Measurements from ENCODE around the gene RHOD.

DNA sequence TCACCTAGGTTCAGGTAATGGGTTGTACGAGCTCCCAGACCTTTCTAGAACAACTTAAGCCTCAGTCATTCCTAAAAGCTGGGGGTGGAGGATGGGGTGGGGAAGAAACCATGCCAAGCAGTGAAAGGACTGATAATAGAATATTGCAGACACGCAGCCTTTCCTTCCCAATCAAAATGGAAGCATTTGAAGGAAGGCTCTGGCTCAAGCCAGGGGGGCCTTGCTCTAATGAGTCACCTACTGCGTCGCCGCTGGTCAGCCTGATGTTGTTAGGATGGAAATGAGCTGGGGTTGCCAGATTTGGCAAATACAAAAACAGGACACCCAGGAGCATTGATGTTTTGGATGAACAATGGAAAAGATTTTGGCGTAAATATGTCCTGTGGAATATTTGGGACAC is 27.5 kb upstream of the RHOD start:
- TF ChIP-seq, protein P1, sequence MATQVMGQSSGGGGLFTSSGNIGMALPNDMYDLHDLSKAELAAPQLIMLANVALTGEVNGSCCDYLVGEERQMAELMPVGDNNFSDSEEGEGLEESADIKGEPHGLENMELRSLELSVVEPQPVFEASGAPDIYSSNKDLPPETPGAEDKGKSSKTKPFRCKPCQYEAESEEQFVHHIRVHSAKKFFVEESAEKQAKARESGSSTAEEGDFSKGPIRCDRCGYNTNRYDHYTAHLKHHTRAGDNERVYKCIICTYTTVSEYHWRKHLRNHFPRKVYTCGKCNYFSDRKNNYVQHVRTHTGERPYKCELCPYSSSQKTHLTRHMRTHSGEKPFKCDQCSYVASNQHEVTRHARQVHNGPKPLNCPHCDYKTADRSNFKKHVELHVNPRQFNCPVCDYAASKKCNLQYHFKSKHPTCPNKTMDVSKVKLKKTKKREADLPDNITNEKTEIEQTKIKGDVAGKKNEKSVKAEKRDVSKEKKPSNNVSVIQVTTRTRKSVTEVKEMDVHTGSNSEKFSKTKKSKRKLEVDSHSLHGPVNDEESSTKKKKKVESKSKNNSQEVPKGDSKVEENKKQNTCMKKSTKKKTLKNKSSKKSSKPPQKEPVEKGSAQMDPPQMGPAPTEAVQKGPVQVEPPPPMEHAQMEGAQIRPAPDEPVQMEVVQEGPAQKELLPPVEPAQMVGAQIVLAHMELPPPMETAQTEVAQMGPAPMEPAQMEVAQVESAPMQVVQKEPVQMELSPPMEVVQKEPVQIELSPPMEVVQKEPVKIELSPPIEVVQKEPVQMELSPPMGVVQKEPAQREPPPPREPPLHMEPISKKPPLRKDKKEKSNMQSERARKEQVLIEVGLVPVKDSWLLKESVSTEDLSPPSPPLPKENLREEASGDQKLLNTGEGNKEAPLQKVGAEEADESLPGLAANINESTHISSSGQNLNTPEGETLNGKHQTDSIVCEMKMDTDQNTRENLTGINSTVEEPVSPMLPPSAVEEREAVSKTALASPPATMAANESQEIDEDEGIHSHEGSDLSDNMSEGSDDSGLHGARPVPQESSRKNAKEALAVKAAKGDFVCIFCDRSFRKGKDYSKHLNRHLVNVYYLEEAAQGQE (IDR thresholded peaks at IDR 0.05; ENCODE audit: insufficient read depth in 1 of 2, low read depth in 2 of 2, low read length in 1 of 2), result no peak
- TF ChIP-seq, protein P2, sequence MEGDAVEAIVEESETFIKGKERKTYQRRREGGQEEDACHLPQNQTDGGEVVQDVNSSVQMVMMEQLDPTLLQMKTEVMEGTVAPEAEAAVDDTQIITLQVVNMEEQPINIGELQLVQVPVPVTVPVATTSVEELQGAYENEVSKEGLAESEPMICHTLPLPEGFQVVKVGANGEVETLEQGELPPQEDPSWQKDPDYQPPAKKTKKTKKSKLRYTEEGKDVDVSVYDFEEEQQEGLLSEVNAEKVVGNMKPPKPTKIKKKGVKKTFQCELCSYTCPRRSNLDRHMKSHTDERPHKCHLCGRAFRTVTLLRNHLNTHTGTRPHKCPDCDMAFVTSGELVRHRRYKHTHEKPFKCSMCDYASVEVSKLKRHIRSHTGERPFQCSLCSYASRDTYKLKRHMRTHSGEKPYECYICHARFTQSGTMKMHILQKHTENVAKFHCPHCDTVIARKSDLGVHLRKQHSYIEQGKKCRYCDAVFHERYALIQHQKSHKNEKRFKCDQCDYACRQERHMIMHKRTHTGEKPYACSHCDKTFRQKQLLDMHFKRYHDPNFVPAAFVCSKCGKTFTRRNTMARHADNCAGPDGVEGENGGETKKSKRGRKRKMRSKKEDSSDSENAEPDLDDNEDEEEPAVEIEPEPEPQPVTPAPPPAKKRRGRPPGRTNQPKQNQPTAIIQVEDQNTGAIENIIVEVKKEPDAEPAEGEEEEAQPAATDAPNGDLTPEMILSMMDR (IDR thresholded peaks at IDR 0.05), result no peak
- TF ChIP-seq SIN3A (IDR thresholded peaks at IDR 0.05; ENCODE audit: borderline replicate concordance, insufficient read depth, low read depth, low read length), result no peak
